ENCODE results near the gene CACNA1H. TPM values are rescaled to one million over a fixed set of nuclear protein-coding genes. Genes with fewer than 3 reads are reported as not detected.
A peak's percentile ranks its signal among the peaks of the same experiment; 100 is the strongest.

CACNA1H gene
- total and polyA plus RNA-seq, 9 of the 15 experiments (the other 6 are each of a cell fraction or from before 2014, with no cell fraction given) = 0.10 to 0.18 TPM; not detected in 7

- WGBS (ENCODE audit: insufficient coverage, low coverage, missing lambda C conversion rate) = 6% methylated on average over 15 of the region's 17 CpGs
- no peak for TF ChIP-seq TFE3 (CRISPR knock-in tag; IDR thresholded peaks at IDR 0.05)
- TF ChIP-seq ZFP36 (IDR thresholded peaks at IDR 0.05; ENCODE audit: low read depth, low read length, partially characterized antibody) = no peak
- TF ChIP-seq NFIX (CRISPR knock-in tag; IDR thresholded peaks at IDR 0.05; ENCODE audit: low read depth) = no peak
- TF ChIP-seq NBN (IDR thresholded peaks at IDR 0.05; ENCODE audit: low read depth) = no peak
- FAIRE-seq (no peak), ATAC-seq (no peak), DNase-seq (ENCODE audit: extremely low read depth in 1 of 4, low spot score in 3 of 4) (no peak)
- peaks cover 0 to 32% of the 10 kb centered on the region in 2 experiments; a peak in 2 of 5 replicates for H3K27me3 ChIP-seq (ENCODE audit: control insufficient read depth in 2 of 2, insufficient read depth in 2 of 2, low read length in 2 of 2)
- no peak overlapping the region for H3K4me2 ChIP-seq (ENCODE audit: insufficient read depth, low read length)
- H4K20me1 ChIP-seq (replicated peaks; ENCODE audit: control insufficient read depth, insufficient read depth, low read length) = peaks cover 17% of the 10 kb centered on the region
- in situ Hi-C loops (cut with MboI) = no loop called here
- ChIA-PET CTCF (ENCODE audit: low intra/inter-chr PET ratio) (no interaction called here), POLR2A (no interaction called here)
- no peak overlapping the region for H2AFZ ChIP-seq (ENCODE audit: low read depth, low read length)
- intact Hi-C loops (cut with micrococcal nuclease) = no loop called here
- no peaks in the 10 kb centered on the region for H3K79me2 ChIP-seq (ENCODE audit: control insufficient read depth, insufficient read depth, low read length)
- BruUV-seq (replicated peaks) = no TSS peak
- H3K9me3 ChIP-seq (replicated peaks; ENCODE audit: control insufficient read depth, insufficient read depth, low read depth, low read length) = no peaks in the 10 kb centered on the region
- H3K4me1 ChIP-seq (replicated peaks in 1 of 2; ENCODE audit: control insufficient read depth in 2 of 2, insufficient read depth in 2 of 2, low read length in 2 of 2) = peaks cover 0 to 81% of the 10 kb centered on the region in 2 experiments; a peak in 2 of 5 replicates
- H3K4me3 ChIP-seq = no peak overlapping the region
- H3K9ac ChIP-seq (ENCODE audit: insufficient read depth in 1 of 2, low read depth in 2 of 2, low read length in 2 of 2) = no peak overlapping the region
- no peaks in the 10 kb centered on the region for H3K9me1 ChIP-seq (ENCODE audit: control insufficient read depth, insufficient read depth, low read length)
- no peak overlapping the region for H3K27ac ChIP-seq (ENCODE audit: extremely low read depth, low read depth, low read length)
- H3K36me3 ChIP-seq (ENCODE audit: control insufficient read depth, insufficient read depth, low read length) = no peaks in the 10 kb centered on the region
These were observed 26.9 kb upstream of the CACNA1H start for GRCh38 chr16:1126044-1126443.

- no TSS peak for BruUV-seq (replicated peaks)
These were observed 26.3 kb upstream of the CACNA1H start for GRCh38 chr16:1126586-1126985.

More at GRCh38 chr16:1126586-1126985, 26.3 kb upstream of the CACNA1H start:
- Histone ChIP-seq H3K79me2 (ENCODE audit: control insufficient read depth, insufficient read depth, low read length) (no peaks in the 10 kb centered on the region), H3K27ac (ENCODE audit: extremely low read depth, low read depth, low read length) (no peak overlapping the region), H3K27me3 (ENCODE audit: control insufficient read depth in 2 of 2, insufficient read depth in 2 of 2, low read length in 2 of 2) (peaks cover 0 to 31% of the 10 kb centered on the region in 2 experiments; a peak in 2 of 5 replicates), H3K4me3 (no peak overlapping the region), H3K9me1 (ENCODE audit: control insufficient read depth, insufficient read depth, low read length) (no peaks in the 10 kb centered on the region), H4K20me1 (replicated peaks; ENCODE audit: control insufficient read depth, insufficient read depth, low read length) (peaks cover 17% of the 10 kb centered on the region), H3K36me3 (ENCODE audit: control insufficient read depth, insufficient read depth, low read length) (no peaks in the 10 kb centered on the region), H3K9ac (ENCODE audit: insufficient read depth in 1 of 2, low read depth in 2 of 2, low read length in 2 of 2) (no peak overlapping the region), H3K4me2 (ENCODE audit: insufficient read depth, low read length) (no peak overlapping the region), H3K4me1 (replicated peaks in 1 of 2; ENCODE audit: control insufficient read depth in 2 of 2, insufficient read depth in 2 of 2, low read length in 2 of 2) (peaks cover 0 to 79% of the 10 kb centered on the region in 2 experiments; a peak in 2 of 5 replicates), H2AFZ (ENCODE audit: low read depth, low read length) (no peak overlapping the region), H3K9me3 (replicated peaks; ENCODE audit: control insufficient read depth, insufficient read depth, low read depth, low read length) (no peaks in the 10 kb centered on the region)
- in situ Hi-C loops (cut with MboI) (no loop called here), intact Hi-C loops (cut with micrococcal nuclease) (no loop called here)
- DNase-seq (ENCODE audit: extremely low read depth in 1 of 4, low spot score in 3 of 4) = no peak
- no peak for TF ChIP-seq KAT2B (IDR thresholded peaks at IDR 0.05; ENCODE audit: low read depth, low read length)
- no peak for TF ChIP-seq XRCC5 (IDR thresholded peaks at IDR 0.05; ENCODE audit: low read depth, low read length)
- no peak for TF ChIP-seq SOX6 (IDR thresholded peaks at IDR 0.05)
- ATAC-seq = peak; percentile 17; the same call in 1 of the 3 replicates
- FAIRE-seq = no peak
- CTCF ChIA-PET (ENCODE audit: low intra/inter-chr PET ratio) = no interaction called here
- POLR2A ChIA-PET = no interaction called here
- WGBS (ENCODE audit: insufficient coverage, low coverage, missing lambda C conversion rate) = 6% methylated on average over 5 of the region's 10 CpGs

All from K562 (cell line).